Measurements from ENCODE around the gene CNTNAP4. TPM values are rescaled to one million over a fixed set of nuclear protein-coding genes. Genes with fewer than 3 reads are reported as not detected.

CNTNAP4 gene
- total and polyA plus RNA-seq, 10 of the 15 experiments (the other 5 are each of a cell fraction or from before 2014, with no cell fraction given), result 0.45 to 1.9 (median 0.90) TPM

GRCh38 chr16:76376988-76377387 is 99.8 kb downstream of the CNTNAP4 start:
- H3K9ac ChIP-seq (ENCODE audit: control insufficient read depth, insufficient read depth, low read length), result no peak overlapping the region
- no TSS peak for BruUV-seq (replicated peaks)
- no peaks in the 10 kb centered on the region for H3K27me3 ChIP-seq (replicated peaks in 1 of 2; ENCODE audit: control insufficient read depth in 2 of 2, insufficient read depth in 2 of 2, low read length in 1 of 2)
- no peaks in the 10 kb centered on the region for H3K36me3 ChIP-seq (ENCODE audit: control insufficient read depth in 2 of 2, insufficient read depth in 2 of 2, low read length in 1 of 2)
- H3K4me3 ChIP-seq, result no peak overlapping the region
- H4K20me1 ChIP-seq (ENCODE audit: control insufficient read depth, insufficient read depth), result no peaks in the 10 kb centered on the region
- H3K9me3 ChIP-seq (replicated peaks; ENCODE audit: control insufficient read depth, insufficient read depth, low read length), result no peaks in the 10 kb centered on the region
- no peak for ATAC-seq
- in situ Hi-C loops (cut with MboI), result no loop called here
- no peak for TF ChIP-seq RUNX3 (IDR thresholded peaks at IDR 0.05; ENCODE audit: low read length)
- no peak for TF ChIP-seq NRF1 (conservative IDR thresholded peaks at IDR 0.05; ENCODE audit: low read depth, low read length)
- TF ChIP-seq IKZF1 (conservative IDR thresholded peaks at IDR 0.05), result no peak
- H3K79me2 ChIP-seq (ENCODE audit: control insufficient read depth, insufficient read depth, low read length), result no peaks in the 10 kb centered on the region
- H2AFZ ChIP-seq (ENCODE audit: control insufficient read depth, low read depth, low read length), result no peak overlapping the region
- no peak overlapping the region for H3K27ac ChIP-seq (ENCODE audit: control insufficient read depth, insufficient read depth)
- intact Hi-C loops (cut with micrococcal nuclease; ENCODE audit: unreplicated experiment), result no loop called here
- H3K4me1 ChIP-seq (ENCODE audit: control insufficient read depth, insufficient read depth, low read length), result no peaks in the 10 kb centered on the region
- H3K4me2 ChIP-seq (ENCODE audit: control insufficient read depth, insufficient read depth), result no peak overlapping the region
- ChIA-PET RAD21 (ENCODE audit: unreplicated experiment) (no interaction called here), SMC1A (ENCODE audit: uncharacterized antibody, unreplicated experiment) (no interaction called here), CTCF (no interaction called here), POLR2A (no interaction called here)
- FAIRE-seq, result no peak
- 69% methylated on average over 2 of the region's 2 CpGs for WGBS (ENCODE audit: insufficient coverage, insufficient replicate concordance, low lambda C conversion rate, missing lambda C conversion rate)
- DNase-seq (ENCODE audit: low read depth, low spot score), result no peak

GRCh38 chr16:76378020-76378419 is 100.8 kb downstream of the CNTNAP4 start:
- SMC1A ChIA-PET (ENCODE audit: uncharacterized antibody, unreplicated experiment), result interaction anchor here (0.7 kb wide), 1 partner anchor 249 kb away, joined by 3 read pairs; no protein-coding TSS in a partner anchor
- Histone ChIP-seq H4K20me1 (ENCODE audit: control insufficient read depth, insufficient read depth) (no peaks in the 10 kb centered on the region), H3K9ac (ENCODE audit: control insufficient read depth, insufficient read depth, low read length) (no peak overlapping the region), H3K27me3 (replicated peaks in 1 of 2; ENCODE audit: control insufficient read depth in 2 of 2, insufficient read depth in 2 of 2, low read length in 1 of 2) (no peaks in the 10 kb centered on the region), H3K27ac (ENCODE audit: control insufficient read depth, insufficient read depth) (no peak overlapping the region), H3K9me3 (replicated peaks; ENCODE audit: control insufficient read depth, insufficient read depth, low read length) (no peaks in the 10 kb centered on the region), H2AFZ (ENCODE audit: control insufficient read depth, low read depth, low read length) (no peak overlapping the region), H3K4me1 (ENCODE audit: control insufficient read depth, insufficient read depth, low read length) (no peaks in the 10 kb centered on the region), H3K4me2 (ENCODE audit: control insufficient read depth, insufficient read depth) (no peak overlapping the region), H3K36me3 (ENCODE audit: control insufficient read depth in 2 of 2, insufficient read depth in 2 of 2, low read length in 1 of 2) (no peaks in the 10 kb centered on the region), H3K4me3 (no peak overlapping the region), H3K79me2 (ENCODE audit: control insufficient read depth, insufficient read depth, low read length) (no peaks in the 10 kb centered on the region)
- POLR2A ChIA-PET, result no interaction called here
- intact Hi-C loops (cut with micrococcal nuclease; ENCODE audit: unreplicated experiment), result no loop called here
- CTCF ChIA-PET, result interaction anchor here (0.6 kb wide), 1 partner anchor 104 kb away, joined by 3 read pairs; no protein-coding TSS in a partner anchor
- FAIRE-seq (no peak), ATAC-seq (no peak), DNase-seq (ENCODE audit: low read depth, low spot score) (no peak)
- WGBS (ENCODE audit: insufficient coverage, insufficient replicate concordance, low lambda C conversion rate, missing lambda C conversion rate), result 16% methylated on average over 3 of the region's 3 CpGs
- no TSS peak for BruUV-seq (replicated peaks)
- in situ Hi-C loops (cut with MboI), result no loop called here
- RAD21 ChIA-PET (ENCODE audit: unreplicated experiment), result no interaction called here
- no peak for TF ChIP-seq BMI1 (IDR thresholded peaks at IDR 0.05; ENCODE audit: borderline replicate concordance)
- TF ChIP-seq IRF3 (IDR thresholded peaks at IDR 0.05), result no peak
- TF ChIP-seq NR2F1 (conservative IDR thresholded peaks at IDR 0.05), result no peak
- no peak for TF ChIP-seq SUZ12 (IDR thresholded peaks at IDR 0.05; ENCODE audit: unreplicated experiment)
- TF ChIP-seq HDGF (IDR thresholded peaks at IDR 0.05), result no peak
- no peak for TF ChIP-seq NFIC (IDR thresholded peaks at IDR 0.05; ENCODE audit: low read depth, low read length)
- no peak for TF ChIP-seq TARDBP (IDR thresholded peaks at IDR 0.05; ENCODE audit: borderline replicate concordance)
- no peak for TF ChIP-seq CHD4 (IDR thresholded peaks at IDR 0.05)
- no peak for TF ChIP-seq CBX3 (IDR thresholded peaks at IDR 0.05; ENCODE audit: borderline replicate concordance, low read depth)
- TF ChIP-seq SREBF2 (IDR thresholded peaks at IDR 0.05; ENCODE audit: low read length), result no peak
- TF ChIP-seq, protein P1, sequence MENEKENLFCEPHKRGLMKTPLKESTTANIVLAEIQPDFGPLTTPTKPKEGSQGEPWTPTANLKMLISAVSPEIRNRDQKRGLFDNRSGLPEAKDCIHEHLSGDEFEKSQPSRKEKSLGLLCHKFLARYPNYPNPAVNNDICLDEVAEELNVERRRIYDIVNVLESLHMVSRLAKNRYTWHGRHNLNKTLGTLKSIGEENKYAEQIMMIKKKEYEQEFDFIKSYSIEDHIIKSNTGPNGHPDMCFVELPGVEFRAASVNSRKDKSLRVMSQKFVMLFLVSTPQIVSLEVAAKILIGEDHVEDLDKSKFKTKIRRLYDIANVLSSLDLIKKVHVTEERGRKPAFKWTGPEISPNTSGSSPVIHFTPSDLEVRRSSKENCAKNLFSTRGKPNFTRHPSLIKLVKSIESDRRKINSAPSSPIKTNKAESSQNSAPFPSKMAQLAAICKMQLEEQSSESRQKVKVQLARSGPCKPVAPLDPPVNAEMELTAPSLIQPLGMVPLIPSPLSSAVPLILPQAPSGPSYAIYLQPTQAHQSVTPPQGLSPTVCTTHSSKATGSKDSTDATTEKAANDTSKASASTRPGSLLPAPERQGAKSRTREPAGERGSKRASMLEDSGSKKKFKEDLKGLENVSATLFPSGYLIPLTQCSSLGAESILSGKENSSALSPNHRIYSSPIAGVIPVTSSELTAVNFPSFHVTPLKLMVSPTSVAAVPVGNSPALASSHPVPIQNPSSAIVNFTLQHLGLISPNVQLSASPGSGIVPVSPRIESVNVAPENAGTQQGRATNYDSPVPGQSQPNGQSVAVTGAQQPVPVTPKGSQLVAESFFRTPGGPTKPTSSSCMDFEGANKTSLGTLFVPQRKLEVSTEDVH (IDR thresholded peaks at IDR 0.05; ENCODE audit: low read depth, partially characterized antibody), result no peak
- TF ChIP-seq ZBED1 (IDR thresholded peaks at IDR 0.05; ENCODE audit: borderline replicate concordance), result no peak
- TF ChIP-seq GABPA (IDR thresholded peaks at IDR 0.05; ENCODE audit: low read depth), result no peak
- TF ChIP-seq ZNF217 (IDR thresholded peaks at IDR 0.05), result no peak
- no peak for TF ChIP-seq EGR1 (IDR thresholded peaks at IDR 0.05; ENCODE audit: borderline replicate concordance in 1 of 2, low read depth in 2 of 2, low read length in 2 of 2)

Data from GM12878 (cell line).